Ovary (tissue), 9 donors: ENCODE results near the gene ACVR2A. TPM values are rescaled to one million over a fixed set of nuclear protein-coding genes. Genes with fewer than 3 reads are reported as not detected.

Experiments used
- DNase-seq, 5 donors: peaks; one replicate each; pipeline ENCODE4 v3.0.0-alpha.2; 2019 to 2020
- H3K27ac ChIP-seq, 2 donors: fragments of 200-600 bp; one replicate each; pipeline versions ENCODE4 v1.5.1 to v1.8.0; 2019 to 2022
- H3K27me3 ChIP-seq: fragments of 200-600 bp; one replicate; pipeline ENCODE4 v1.8.0; 2022
- H3K36me3 ChIP-seq: fragments of 200-600 bp; sonication (generic); one replicate; pipeline ENCODE4 v1.5.1; 2019
- H3K4me1 ChIP-seq: one replicate; pipeline ENCODE4 v1.8.1; 2013; ENCODE audit warnings: mild to moderate bottlenecking, moderate library complexity; ENCODE audit not compliant: insufficient read depth
- H3K4me3 ChIP-seq: fragments of 200-600 bp; sonication (generic); one replicate; pipeline ENCODE4 v1.5.1; 2017
- H3K9me3 ChIP-seq, 2 donors: fragments of 200-600 bp in 1 of 2; sonication (generic) in 1 of 2; one replicate each; pipeline versions ENCODE4 v1.5.1 to v1.8.1; 2013 to 2019; ENCODE audit warnings: mild to moderate bottlenecking in 1 of 2, moderate library complexity in 1 of 2
- CTCF ChIP-seq, 3 donors: fragments of 450-650 bp in 2 of 3; fragments of 200-600 bp in 1 of 3; IDR thresholded peaks; one replicate each; pipeline versions ENCODE4 v1.5.1 to v1.8.0; 2016 to 2022; ENCODE audit warnings: antibody characterized with exemption in 3 of 3, mild to moderate bottlenecking in 1 of 3
- EP300 ChIP-seq: sonication (generic); formaldehyde crosslinking; IDR thresholded peaks from one replicate; pipeline ENCODE4 v1.6.1; 2017; ENCODE audit warnings: antibody characterized with exemption
- POLR2A ChIP-seq: fragments of 450-650 bp; IDR thresholded peaks from one replicate; pipeline ENCODE4 v1.6.1; 2017; ENCODE audit warnings: antibody characterized with exemption, mild to moderate bottlenecking, moderate library complexity
- WGBS, 3 donors: extraction: QIAGEN DNeasy Blood & Tissue Kit in 1 of 3; methylation state at CpG; one replicate each; pipeline versions ENCODE4 v1.1.5 to v1.1.7; 2013 to 2017; 5-methylcytosine and 5-hydroxymethylcytosine counted together
- intact Hi-C, 4 donors: fragments of 100-400 bp; cut with DNase I; formaldehyde crosslinking; loops; one replicate each; pipeline versions ENCODE4 v1.11.0 to v1.15.1; 2022 to 2023
- polyA plus RNA-seq, 2 donors: library from polyadenylated mRNA; stranded (reverse); fragments of 200-250 nt in 1 of 2; fragments of 350-450 nt in 1 of 2; fragmentation: Illumina TruSeq in 1 of 2; extraction: RNeasy Lipid Tissue Mini Kit (QIAGEN cat#74804) in 1 of 2; gene quantifications; one replicate each; pipeline ENCODE4 v1.2.3, GENCODE V29; 2013 to 2014
- total RNA-seq, 7 donors: library from RNA; depleted of rRNA in 2 of 7; stranded (reverse); fragments of >200 nt in 2 of 7; fragmentation: NEBNext Ultra II Directional in 3 of 7; extraction: Animal tissue kit (Norgen Biotek cat#: 25700) in 3 of 7; gene quantifications; one replicate each; pipeline versions ENCODE4 v1.1.0 to v1.2.4, GENCODE V29; 2016 to 2023
- donor health status: DM: no; HTN: no; CAD: no; lungs with moderate emphysema.
- donor health status: DM: no; HTN: no; CAD: no.
- donor health status: Bipolar disorder and iron deficiency.
- donor health status: DM: yes; HTN: yes; CAD: no.
- donor health status: DM: no; HTN: no; CAD: no.
- donor health status: DM: yes; HTN: yes; CAD: no.

The ACVR2A gene
- total and polyA plus RNA-seq, 9 donors: 4.5 to 36.9 (median 21.4) TPM

DNA sequence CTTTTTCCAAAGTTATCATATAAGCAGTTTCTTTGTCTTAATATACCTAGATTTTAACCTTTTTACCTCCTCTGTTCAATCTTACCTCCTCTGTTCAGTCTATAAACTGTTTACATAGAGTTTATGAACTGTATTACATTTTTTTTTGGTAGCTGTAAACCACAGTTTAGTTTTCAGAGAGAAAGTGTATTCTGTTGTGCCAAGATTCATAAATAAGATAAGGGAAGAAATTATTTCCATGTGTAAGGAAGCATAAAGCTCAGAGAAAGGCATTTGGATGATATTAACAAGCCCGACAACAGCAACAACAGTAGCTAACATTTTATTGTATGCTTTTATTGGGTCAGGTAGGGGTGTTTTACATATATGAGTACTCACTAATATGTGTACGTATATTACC lies 71.2 kb downstream of the ACVR2A start:
- Histone ChIP-seq H3K4me1 (no peaks in the 10 kb centered on the region), H3K27me3 (no peaks in the 10 kb centered on the region), H3K9me3 (no peaks in the 10 kb centered on the region), H3K36me3 (no peaks in the 10 kb centered on the region), H3K27ac (no peak overlapping the region), H3K4me3 (no peak overlapping the region)
- intact Hi-C loops: loop anchor here in 1 of 4 donors (10.0 kb wide), 1 partner anchor 941 kb away; no protein-coding TSS in a partner anchor
- TF ChIP-seq POLR2A (no peak), CTCF (IDR thresholded peaks at IDR 0.05) (no peak), EP300 (no peak)
- no peak for DNase-seq
- WGBS, 3 donors: 98 to 100% (median 98%) methylated on average over 2 of the region's 2 CpGs

- DNase-seq: no peak
- Histone ChIP-seq H3K27ac (no peak overlapping the region), H3K4me3 (no peak overlapping the region), H3K36me3 (no peaks in the 10 kb centered on the region), H3K9me3 (no peaks in the 10 kb centered on the region), H3K27me3 (no peaks in the 10 kb centered on the region), H3K4me1 (no peaks in the 10 kb centered on the region)
- TF ChIP-seq EP300: no peak
- TF ChIP-seq CTCF (IDR thresholded peaks at IDR 0.05): no peak
- TF ChIP-seq POLR2A: no peak
- 82 to 91% (median 86%) methylated on average over 4 of the region's 4 CpGs for WGBS, 3 donors
- intact Hi-C loops: loop anchor here in 1 of 4 donors (10.0 kb wide), 1 partner anchor 942 kb away; no protein-coding TSS in a partner anchor
Measured at GRCh38 chr2:147916723-147917122, 71.9 kb downstream of the ACVR2A start.

- no peak for TF ChIP-seq EP300
- TF ChIP-seq POLR2A: no peak
- no peak for TF ChIP-seq CTCF (IDR thresholded peaks at IDR 0.05)
- DNase-seq: no peak
- no peak overlapping the region for H3K27ac ChIP-seq
- intact Hi-C loops: loop anchor here in 1 of 4 donors (10.0 kb wide), 1 partner anchor 942 kb away; no protein-coding TSS in a partner anchor
- H3K4me1 ChIP-seq: no peaks in the 10 kb centered on the region
- no peaks in the 10 kb centered on the region for H3K36me3 ChIP-seq
- no peaks in the 10 kb centered on the region for H3K9me3 ChIP-seq
- WGBS, 3 donors: 85 to 87% (median 85%) methylated on average over 4 of the region's 4 CpGs
- no peaks in the 10 kb centered on the region for H3K27me3 ChIP-seq
- H3K4me3 ChIP-seq: no peak overlapping the region
Measured at GRCh38 chr2:147917161-147917560, 72.3 kb downstream of the ACVR2A start.

- no peak for TF ChIP-seq EP300
- TF ChIP-seq POLR2A: no peak
- TF ChIP-seq CTCF (IDR thresholded peaks at IDR 0.05): no peak
- Histone ChIP-seq H3K4me1 (peaks cover 2% of the 10 kb centered on the region), H3K27me3 (no peaks in the 10 kb centered on the region), H3K9me3 (no peaks in the 10 kb centered on the region), H3K36me3 (no peaks in the 10 kb centered on the region), H3K27ac (no peak overlapping the region), H3K4me3 (no peak overlapping the region)
- intact Hi-C loops: no loop called here
- 65 to 83% (median 74%) methylated on average over 3 of the region's 3 CpGs for WGBS, 3 donors
- DNase-seq: no peak
Measured at GRCh38 chr2:147923846-147924245, 79.0 kb downstream of the ACVR2A start.
